ENCODE measurements around the gene TEDC2.

The TEDC2 gene

DNA sequence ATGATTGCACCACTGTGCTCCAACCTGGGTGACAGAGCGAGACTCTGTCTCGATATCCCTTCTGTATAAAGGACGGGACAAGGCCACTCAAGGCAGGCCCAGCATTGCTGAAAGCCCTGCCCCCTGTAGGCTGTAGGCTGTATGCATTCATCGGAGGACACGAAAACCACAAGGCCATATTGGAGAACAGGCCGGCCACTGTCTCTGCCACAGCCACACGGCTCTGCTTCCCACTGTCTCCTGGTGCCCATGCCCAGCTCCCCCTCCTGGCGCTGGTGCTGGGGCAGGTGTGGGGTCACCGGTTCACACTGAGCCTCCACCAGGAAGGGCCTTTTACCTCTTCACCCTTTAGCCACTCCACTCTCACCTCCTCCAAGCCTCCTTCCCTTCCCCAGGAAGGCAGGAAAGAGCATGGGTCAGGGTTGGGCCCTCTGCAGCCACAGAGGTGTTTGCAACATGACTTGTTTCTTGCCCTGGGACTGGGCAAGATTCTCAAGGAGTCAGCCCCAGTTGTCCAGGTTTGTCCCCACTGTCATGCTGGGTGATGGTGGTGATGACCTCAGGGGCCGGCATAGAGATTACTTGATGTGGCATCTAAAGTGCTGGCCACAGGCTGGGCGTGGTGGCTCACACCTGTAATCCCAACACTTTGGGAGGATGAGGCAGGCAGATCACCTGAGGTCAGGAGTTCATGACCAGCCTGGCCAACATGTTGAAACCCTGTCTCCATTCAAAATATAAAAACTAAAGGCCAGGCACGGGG lies 5.9 kb downstream of the TEDC2 start:
- DNase-seq (ENCODE audit: low read depth, low spot score) = no peak

DNA sequence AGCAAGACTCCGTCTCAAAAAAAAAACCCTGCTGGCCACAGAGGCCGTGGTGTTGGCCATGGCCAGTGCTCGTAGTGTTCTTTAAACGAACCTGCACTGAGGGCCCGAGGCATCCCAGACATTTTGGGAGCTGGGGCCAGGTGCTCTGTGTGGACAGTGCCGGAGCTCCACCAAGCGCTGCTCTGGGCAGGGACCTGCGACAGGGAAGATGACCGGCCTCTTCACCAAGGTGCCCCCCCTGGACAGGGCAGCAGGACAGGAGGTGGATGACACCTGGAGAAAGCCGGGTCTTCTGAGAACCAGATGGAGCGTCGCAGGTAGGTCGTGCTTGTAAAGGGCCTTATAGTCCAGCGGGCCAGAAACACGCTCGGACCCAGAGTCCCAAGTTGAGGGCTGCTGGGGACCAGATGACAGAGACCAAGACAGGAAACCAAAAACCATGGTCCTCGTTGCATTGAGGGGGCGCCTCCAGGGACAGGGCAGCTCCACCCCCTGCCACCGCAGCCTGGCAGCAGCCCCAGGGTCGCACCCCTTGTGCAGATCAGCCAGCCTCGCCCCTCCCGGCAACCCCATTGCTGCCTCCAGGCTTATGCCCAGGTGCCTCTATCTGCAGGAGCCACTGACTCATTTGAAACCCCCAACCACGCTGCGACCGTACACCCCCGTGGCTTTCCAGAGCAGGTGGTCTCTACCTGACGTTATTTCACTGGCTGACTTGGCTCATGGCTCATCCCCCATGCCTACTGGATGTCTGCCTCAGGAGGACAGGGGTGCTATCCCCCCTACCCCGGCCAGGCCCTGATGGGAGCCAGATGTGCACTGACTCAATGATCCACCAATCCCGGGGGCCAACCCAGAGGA lies 7.0 kb downstream of the TEDC2 start:
- no peak for DNase-seq (ENCODE audit: low read depth, low spot score)

DNA sequence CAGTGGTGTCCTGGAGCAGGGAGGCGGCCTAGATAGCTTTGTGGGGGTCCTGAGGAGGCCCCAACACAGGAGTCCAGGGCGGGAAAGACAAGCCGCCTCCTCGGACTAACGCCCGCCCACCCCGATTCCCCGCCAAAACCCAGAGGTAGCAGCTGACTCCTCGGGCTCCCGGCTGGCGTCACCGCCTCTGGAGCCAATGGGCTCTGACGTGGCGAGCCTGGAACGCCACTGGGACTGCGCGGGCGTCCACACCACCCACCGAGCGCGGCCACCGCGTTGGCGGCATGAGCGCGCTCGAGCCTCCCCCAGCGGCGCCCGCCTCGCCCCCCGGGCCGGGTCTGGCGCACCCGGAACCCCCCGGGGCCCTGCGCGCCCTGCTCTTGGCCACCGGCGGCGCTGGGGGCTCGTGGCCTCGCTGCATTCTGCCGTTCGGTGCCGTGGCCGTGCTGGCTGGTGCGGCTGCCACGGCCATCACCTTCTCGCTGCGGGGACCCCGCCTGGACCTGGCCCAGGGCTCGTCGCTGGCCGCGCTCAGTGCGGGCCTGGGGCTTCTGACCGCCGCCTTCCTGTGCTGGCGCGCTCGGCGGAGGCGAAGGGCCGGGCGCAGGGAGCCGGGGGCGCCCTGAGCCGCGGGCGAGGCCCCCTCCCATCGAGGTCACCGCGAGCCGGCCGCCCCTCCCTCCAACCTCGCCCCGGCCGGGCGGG lies 7.8 kb downstream of the TEDC2 start:
- DNase-seq (ENCODE audit: low read depth, low spot score) = no peak

DNA sequence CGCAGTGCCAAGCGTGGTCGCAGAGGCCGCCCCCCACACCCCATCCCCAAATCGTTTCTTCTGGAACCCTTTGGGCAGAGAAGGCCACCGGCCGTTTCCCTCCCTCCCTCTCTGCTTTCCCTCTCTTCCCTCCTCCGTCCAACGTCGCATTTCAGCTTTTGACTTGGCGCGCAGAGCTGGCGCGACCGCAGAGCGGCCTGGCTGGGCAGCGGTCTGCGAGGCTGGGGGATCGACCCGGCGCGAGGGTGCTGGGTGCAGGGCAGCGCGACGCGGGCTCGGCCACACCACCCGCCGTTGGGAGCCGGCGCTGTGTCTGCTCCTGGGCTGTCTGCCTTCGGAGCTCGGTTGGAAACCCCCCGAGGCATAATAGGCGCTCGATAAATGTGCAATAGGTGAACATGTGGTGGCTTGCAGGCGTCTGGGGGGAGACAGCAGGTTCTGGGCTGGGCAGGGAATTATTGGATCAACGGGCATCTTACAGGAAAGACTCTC lies 8.4 kb downstream of the TEDC2 start:
- DNase-seq (ENCODE audit: low read depth, low spot score) = no peak

DNA sequence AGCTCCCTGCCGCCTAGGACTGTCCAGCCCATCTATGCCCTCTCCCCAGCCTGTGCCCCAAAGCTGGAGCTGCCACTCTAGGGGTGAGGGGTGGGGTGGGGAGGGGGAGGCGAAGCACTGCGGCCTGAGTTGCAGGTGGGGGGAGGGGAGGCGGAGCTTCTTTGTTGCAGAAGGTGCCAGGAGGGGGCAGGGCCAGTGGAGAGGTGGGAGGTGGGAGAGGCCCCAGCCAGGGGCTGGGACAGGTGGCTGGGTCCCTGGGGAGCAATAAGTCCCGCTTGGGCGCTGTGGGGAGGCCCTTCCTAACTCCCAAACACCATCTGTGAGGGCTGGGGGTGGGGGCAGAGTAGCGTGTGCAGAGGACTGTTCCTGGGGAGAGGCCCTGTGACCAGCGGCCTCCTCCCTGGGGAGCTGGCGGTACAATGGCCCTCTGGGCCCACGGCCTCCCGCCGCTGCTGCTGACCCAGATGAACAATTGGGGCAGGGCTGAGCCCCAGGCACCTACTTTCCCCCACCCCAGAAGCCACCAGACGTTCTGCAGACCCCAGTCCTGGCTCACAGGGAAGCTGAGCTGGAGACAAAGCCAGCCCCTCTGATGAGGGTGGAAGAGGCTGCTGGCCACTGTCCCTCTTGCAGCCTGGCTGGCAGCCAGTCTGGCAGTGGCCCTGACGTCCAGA lies 9.0 kb downstream of the TEDC2 start:
- no peak for DNase-seq (ENCODE audit: low read depth, low spot score)

DNA sequence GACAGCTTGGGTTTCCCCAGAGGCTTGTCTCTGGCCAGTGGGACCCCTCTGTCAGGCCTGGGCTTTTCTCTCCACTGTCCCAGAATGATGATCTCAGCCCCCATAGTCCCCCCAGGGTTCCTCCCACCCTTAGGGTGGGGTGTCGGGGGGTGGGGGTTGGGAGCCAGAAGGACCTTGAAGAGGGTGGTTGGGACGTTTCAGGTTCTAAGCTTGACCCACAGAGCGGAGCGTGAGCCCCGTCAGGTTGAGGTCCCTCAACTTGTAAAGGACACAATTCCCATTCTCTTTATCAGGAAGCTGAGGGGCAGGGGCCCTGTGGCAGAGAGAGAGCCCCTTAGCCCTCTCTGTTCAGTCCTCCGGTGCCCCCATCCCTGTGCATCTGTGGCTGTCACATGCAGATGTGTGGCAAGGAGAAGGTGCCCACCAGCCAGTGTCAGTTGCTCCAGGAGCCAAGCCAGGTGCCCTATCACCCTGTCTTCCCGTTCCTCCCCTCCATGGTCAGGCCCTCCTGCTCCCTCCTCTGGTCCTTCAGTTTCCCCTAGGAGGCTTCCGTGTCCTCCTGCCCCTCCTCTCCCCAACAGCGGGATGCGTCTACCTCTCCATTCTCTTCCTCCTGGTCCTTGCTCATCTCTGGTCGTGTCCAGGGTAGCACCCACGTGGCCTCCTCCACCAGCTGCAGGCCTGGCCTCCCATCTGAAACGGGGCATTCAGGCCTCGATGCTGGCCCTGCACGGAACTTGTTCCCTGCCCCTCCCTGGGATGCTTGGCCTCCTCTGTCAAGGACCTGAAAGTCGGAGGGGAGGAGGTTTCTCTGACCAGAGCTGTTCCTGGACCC lies 9.7 kb downstream of the TEDC2 start:
- DNase-seq (ENCODE audit: low read depth, low spot score) = no peak

DNA sequence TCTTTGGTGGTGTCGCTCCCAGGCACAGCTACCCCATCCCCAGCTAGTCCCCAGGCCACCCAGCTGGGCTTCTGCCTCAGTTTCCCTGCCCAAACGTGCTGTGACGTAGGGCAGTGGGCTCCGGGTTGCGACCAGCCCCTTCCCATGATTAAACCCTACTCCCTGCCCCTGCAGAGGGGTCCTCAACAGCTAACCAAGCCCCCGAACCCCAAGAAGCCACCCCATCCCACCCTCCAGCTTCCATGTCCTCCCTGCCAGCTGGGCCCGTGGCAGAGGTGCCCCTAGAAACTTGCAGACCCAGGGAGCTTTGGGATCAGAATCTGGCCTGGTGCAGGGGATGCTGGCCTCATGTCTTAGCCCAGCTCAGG lies 10.3 kb downstream of the TEDC2 start:
- no peak for DNase-seq (ENCODE audit: low read depth, low spot score)

DNA sequence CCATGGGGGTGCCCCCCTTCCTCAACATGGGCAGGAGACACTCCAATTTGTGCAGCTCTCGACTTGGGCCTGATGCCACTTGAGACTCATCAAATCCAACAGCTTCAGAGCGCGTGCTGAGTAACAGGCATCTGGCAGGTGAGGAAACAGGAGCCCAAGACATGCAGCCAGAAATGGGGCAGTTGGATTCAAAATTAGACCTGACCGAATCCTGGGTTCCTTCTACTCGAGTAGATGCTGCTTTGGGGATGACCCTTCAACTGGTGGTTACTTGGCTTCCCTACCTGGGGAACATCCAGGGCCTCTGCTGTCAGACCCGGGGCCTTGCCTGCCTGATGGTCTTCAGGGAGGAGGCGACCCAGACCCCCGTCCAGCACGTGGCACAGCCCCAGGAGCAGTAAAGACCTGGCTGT lies 10.7 kb downstream of the TEDC2 start:
- no peak for DNase-seq (ENCODE audit: low read depth, low spot score)

DNA sequence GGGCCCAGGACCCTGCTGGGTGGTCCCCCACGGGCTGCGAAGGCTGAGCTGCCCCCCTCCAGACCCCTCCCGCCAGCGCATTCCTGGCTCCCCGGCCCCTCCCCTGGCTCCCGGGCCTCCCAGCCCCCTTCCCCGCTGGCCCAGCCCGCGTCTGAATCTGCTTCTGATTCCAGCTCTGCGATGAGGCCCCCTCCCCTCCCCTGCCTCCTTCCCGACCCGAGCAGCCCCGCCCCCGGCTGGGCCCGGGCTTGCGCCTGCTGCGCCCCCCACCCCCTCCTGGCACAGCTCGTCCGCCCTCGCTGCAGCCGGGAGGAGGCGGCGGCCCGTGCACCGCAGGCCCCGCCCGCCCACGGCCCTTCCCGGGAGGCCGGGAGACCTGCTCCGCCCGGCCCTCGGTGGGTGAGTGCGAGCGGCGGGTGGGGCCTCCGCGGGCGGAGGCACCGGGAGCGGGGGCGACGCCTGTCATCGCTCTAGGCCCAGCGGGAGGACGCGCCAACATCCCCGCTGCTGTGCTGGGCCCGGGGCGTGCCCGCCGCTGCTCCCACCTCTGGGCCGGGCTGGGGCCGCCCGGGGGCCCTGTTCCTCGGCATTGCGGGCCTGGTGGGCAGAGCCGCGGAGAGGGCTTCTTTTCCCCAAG lies 11.2 kb downstream of the TEDC2 start, which contains the start of gene NTN3:
TSS of gene NTN3 (plus strand) at position 282 of the 637 bp plus-strand sequence. CDS start 405 bp downstream, outside the sequence.
- DNase-seq (ENCODE audit: low read depth, low spot score) = no peak

DNA sequence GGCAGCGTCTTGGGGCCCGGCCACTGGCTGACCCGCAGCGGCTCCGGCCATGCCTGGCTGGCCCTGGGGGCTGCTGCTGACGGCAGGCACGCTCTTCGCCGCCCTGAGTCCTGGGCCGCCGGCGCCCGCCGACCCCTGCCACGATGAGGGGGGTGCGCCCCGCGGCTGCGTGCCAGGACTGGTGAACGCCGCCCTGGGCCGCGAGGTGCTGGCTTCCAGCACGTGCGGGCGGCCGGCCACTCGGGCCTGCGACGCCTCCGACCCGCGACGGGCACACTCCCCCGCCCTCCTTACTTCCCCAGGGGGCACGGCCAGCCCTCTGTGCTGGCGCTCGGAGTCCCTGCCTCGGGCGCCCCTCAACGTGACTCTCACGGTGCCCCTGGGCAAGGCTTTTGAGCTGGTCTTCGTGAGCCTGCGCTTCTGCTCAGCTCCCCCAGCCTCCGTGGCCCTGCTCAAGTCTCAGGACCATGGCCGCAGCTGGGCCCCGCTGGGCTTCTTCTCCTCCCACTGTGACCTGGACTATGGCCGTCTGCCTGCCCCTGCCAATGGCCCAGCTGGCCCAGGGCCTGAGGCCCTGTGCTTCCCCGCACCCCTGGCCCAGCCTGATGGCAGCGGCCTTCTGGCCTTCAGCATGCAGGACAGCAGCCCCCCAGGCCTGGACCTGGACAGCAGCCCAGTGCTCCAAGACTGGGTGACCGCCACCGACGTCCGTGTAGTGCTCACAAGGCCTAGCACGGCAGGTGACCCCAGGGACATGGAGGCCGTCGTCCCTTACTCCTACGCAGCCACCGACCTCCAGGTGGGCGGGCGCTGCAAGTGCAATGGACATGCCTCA lies 12.0 kb downstream of the TEDC2 start:
- no peak for DNase-seq (ENCODE audit: low read depth, low spot score)

DNA sequence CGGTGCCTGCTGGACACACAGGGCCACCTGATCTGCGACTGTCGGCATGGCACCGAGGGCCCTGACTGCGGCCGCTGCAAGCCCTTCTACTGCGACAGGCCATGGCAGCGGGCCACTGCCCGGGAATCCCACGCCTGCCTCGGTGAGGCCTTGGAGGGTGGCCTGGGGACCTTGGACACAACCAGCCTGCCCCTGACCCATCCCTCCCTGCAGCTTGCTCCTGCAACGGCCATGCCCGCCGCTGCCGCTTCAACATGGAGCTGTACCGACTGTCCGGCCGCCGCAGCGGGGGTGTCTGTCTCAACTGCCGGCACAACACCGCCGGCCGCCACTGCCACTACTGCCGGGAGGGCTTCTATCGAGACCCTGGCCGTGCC lies 12.6 kb downstream of the TEDC2 start:
- DNase-seq (ENCODE audit: low read depth, low spot score) = no peak

DNA sequence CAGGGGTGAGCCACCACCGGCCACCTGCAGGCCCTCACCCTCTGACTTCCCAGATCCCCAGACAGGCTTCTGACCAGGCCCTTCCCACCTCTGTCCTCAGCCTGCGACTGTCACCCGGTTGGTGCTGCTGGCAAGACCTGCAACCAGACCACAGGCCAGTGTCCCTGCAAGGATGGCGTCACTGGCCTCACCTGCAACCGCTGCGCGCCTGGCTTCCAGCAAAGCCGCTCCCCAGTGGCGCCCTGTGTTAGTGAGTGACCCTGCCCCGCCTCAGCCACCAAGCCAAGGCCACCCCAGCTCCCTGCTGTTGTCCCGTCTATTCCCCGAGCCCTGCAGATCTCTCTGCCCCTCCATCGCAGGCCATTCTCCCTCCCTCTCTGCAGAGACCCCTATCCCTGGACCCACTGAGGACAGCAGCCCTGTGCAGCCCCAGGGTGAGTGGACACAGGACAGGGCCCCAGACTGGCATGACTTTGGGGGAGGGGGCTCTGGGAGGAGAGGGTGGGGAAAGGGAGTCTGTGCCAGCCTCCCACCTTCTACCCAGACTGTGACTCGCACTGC lies 13.1 kb downstream of the TEDC2 start:
- no peak for DNase-seq (ENCODE audit: low read depth, low spot score)

DNA sequence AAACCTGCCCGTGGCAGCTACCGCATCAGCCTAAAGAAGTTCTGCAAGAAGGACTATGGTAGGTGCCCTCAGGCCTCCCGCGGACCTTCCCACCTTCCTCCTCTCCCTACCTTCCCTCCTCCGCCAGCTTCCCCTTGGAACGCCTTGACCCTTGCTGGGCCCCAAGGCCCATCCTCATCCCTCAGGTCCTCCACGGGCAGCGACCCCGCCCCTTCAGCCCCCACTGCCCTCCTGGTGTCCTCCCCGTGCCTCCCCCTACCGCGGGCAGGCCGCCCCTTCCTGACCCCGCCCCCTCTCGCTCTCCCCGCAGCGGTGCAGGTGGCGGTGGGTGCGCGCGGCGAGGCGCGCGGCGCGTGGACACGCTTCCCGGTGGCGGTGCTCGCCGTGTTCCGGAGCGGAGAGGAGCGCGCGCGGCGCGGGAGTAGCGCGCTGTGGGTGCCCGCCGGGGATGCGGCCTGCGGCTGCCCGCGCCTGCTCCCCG lies 13.6 kb downstream of the TEDC2 start:
- DNase-seq (ENCODE audit: low read depth, low spot score) = no peak

DNA sequence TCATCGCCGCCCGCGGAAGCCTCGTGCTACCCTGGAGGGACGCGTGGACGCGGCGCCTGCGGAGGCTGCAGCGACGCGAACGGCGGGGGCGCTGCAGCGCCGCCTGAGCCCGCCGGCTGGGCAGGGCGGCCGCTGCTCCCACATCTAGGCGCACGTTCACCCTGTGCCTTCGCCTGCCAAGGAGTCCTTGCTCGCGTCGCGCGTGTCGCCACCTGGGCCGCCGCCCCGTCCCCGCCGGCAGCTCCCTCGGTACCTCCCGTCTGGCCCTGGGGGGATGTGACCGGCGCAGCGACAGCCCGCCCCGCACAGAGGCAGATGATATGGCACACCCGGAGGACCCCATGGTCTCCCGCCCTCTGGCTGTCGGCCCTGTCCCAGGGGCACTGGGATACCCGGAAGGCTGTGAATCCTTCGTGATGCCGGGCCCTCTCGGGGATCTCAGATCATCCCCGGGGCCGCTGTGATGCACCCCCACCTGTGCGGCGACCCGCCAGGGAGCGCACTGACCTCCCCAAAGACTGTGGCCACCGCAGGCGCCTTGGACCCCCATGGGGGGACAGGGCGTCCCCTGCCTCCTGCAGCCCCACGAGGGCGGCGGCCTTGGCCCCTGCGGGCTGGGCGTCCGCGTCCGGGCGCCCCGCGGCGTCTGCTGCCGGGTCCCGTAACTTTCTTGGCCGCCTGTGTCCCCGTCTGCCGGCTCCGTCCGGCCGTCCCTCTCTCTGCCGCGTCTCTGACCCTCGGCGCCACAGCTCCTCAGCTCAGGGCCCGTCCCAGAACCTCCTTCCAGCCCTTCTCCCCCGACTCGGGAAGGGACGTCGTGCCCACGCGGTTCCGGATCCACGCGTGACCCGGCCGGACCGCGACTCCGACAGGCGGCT lies 14.3 kb downstream of the TEDC2 start:
- no peak for DNase-seq (ENCODE audit: low read depth, low spot score)

DNA sequence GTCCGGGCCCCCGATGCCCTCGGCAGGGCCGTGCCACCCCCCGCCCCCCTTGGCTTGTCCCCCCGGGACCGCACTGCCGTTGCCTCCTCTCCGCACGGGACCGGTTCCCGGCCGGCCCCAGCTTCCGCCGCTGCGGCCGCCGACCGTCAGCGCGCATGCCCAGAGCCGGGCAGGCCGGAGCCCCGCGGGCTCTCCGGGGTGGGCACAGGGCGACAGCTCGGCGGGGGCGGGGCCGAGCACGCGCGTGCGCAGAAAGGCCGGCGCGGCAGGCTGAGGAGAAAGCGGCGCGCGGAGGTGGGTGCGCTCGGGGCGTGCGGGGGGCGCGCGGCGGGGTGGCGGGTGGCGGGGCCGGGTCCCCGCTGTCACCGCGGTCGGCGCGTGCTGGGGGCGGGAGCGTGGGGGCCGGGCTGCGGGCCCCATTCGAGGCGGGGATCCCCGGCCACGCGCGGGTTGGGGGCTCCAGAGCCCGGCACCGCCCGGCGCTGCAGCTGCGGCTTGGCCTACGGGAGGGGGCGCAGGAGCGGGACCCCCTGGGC lies 15.0 kb downstream of the TEDC2 start, which contains the start of gene TBC1D24:
TSS of gene TBC1D24 (plus strand) at position 251 of the 536 bp plus-strand sequence. CDS start 21,022 bp downstream, outside the sequence.
- DNase-seq (ENCODE audit: low read depth, low spot score) = no peak

DNA sequence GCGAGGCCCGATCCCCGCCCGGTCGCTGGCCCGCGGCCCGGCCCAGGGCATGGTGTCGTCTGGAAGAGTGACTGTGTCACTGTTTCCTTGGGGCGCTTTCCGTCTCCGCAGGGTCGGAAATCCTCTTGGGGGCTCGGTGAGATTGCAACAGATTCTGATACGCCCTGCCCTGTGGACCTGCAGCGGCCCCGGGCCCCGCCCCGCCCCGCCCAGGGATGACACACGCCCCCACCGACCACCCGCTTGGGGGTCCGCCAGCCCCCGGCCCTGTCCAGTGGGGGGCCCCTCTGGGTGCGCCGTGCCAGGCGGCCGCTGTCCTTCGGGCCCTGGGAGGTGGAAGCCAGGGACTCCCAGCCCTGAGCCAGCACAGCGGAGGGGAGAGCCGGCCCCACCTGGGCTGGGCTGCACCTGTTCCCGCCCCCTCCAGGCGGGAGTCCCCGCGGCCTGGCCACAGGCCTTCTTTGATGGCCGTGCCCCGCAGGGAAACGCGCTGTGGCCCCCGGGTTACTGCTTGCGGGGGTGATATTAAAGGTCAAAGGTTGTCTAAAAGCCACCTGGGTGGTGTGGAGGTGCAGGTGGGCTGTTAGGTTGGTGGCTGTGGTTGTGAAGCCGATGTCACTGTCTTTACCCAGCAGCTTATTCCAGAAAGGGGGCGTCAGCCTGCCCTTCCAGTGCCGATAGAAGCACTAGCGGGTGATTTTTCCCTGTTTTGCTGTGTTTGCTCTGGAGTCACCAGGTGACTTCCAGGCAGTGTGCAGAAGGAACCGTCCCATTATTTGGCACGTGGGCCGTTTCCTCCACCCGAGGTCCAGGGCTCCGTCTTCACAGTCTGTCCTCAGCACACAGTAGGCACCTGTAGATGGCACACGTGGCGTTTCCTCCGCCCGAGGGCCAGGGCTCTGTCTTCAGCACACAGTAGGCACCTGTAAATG lies 15.8 kb downstream of the TEDC2 start:
- no peak for DNase-seq (ENCODE audit: low read depth, low spot score)
